GM12872 (cell line): ENCODE data around the gene NKX2-4.

Source experiments
- TF ChIP-seq, protein P1 (sequence below): IDR thresholded peaks from 3 replicates; pipeline ENCODE4 v1.5.1; 2011; ENCODE audit warnings: low read depth, mild to moderate bottlenecking, low read length, moderate library complexity; ENCODE audit not compliant: insufficient read depth

Gene NKX2-4

GRCh38 chr20:21365771-21366170 is 31.6 kb downstream of the NKX2-4 start:
- TF ChIP-seq, protein P1, sequence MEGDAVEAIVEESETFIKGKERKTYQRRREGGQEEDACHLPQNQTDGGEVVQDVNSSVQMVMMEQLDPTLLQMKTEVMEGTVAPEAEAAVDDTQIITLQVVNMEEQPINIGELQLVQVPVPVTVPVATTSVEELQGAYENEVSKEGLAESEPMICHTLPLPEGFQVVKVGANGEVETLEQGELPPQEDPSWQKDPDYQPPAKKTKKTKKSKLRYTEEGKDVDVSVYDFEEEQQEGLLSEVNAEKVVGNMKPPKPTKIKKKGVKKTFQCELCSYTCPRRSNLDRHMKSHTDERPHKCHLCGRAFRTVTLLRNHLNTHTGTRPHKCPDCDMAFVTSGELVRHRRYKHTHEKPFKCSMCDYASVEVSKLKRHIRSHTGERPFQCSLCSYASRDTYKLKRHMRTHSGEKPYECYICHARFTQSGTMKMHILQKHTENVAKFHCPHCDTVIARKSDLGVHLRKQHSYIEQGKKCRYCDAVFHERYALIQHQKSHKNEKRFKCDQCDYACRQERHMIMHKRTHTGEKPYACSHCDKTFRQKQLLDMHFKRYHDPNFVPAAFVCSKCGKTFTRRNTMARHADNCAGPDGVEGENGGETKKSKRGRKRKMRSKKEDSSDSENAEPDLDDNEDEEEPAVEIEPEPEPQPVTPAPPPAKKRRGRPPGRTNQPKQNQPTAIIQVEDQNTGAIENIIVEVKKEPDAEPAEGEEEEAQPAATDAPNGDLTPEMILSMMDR: no peak

DNA sequence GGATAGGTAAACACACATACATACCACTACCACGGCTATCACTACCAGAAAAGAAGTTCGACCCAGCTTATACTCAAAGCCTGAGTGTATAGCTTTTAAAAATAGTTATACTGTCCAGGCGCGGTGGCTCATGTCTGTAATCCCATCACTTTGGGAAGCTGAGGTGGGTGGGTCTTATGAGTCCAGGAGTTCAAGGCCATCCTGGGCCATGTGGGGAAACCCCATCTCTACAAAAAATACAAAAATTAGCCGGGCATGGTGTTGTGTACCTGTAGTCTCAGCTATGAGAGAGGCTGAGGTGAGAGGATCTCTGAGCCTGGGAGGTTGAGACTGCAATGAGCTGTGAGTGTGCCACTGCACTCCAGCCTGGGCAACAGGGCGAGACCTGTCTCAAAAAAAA is 32.9 kb downstream of the NKX2-4 start:
- TF ChIP-seq, protein P1: no peak

- TF ChIP-seq, protein P1: no peak
These were observed 36.1 kb downstream of the NKX2-4 start for GRCh38 chr20:21361266-21361665.

DNA sequence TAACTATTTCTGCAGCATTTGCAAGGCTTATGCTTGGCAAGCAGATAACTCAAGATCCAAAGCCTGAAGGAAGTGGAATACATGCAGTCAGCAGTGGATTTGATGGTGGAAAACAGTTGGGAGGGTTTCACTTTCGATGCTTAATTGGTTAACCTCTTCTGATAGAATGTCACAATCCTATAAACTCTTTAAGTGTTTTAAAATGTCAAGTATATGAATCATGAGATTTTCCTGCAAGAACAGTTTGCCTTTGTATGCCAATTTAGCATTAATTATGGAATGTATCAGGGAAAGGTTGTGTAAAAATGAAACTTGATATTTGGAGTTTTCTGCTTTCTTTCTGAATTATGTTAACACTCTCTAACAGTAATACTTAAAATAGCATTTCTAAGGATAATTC is 36.6 kb downstream of the NKX2-4 start:
- TF ChIP-seq, protein P1: no peak

DNA sequence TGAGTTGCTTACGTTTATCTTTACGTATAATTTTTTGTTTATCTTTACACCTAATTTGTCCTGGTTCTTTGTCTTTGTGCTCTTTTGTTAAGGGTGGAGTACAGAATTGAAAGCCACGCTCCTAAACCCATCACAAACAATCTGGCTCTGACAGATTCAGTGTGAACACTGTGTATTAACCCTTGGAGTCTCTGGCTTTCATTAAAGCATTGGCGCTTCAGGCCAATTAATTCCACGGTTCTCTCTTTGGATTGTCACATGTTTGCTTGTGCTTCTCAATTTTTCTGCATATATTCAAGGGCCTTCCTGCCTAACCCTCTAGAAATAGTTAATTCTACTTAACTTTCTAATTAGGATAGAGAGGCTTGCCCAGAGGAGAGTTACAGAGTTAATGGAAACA is 38.6 kb downstream of the NKX2-4 start:
- TF ChIP-seq, protein P1: no peak

- TF ChIP-seq, protein P1: no peak
These were observed 39.5 kb downstream of the NKX2-4 start for GRCh38 chr20:21357844-21358243.

DNA sequence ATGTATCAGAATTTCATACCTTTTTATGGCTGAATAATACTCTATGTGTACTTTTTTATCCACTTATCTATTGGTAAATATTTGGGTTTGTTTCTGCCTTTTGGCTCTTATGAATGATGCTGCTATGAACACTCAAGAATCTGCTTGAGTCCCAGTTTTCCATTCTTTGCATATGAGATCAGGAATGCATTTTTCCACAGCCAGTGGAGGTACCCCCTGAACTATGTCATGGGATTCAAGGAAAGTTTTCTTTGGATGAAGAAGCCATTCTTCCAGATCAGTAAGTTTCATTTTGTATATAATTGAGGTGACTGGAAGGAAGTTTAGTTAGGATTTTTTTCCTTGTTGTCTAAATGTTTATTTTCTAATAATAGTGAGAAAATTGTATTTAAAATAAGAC is 40.9 kb downstream of the NKX2-4 start:
- TF ChIP-seq, protein P1: no peak

DNA sequence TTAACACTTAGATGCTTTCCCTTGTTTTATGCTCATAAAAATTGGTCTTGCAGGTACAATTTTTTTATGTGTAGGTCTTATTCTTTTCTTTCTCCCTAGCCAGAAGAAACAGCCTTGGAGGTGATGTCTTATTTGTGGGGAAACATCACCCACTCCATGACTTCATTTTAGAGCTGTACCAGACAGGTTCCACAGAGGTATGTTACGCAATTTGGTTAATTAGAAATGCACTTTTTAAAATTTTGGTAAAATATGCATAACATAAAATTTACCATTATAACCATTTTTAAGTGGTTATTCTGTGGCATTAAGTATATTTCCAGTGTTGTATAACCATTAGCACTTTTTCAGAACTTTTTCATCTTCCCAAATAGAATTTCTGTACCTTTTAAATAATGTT is 41.3 kb downstream of the NKX2-4 start:
- TF ChIP-seq, protein P1: no peak
